ENCODE measurements around the gene OGG1. TPM values are rescaled to one million over a fixed set of nuclear protein-coding genes. Genes with fewer than 3 reads are reported as not detected.

OGG1 gene
- total RNA-seq, 1 donor from 2014 or later = 9.2 TPM

- peak; percentile 22 for TF ChIP-seq CTCF (IDR thresholded peaks at IDR 0.05; ENCODE audit: borderline replicate concordance)
- H3K36me3 ChIP-seq = peaks cover 91% of the 10 kb centered on the region
- intact Hi-C loops (cut with micrococcal nuclease) = no loop called here
- DNase-seq = no peak
- no peak overlapping the region for H3K4me3 ChIP-seq
- no peaks in the 10 kb centered on the region for H3K9me3 ChIP-seq (replicated peaks)
- peaks cover 25% of the 10 kb centered on the region for H3K4me1 ChIP-seq
- no peaks in the 10 kb centered on the region for H3K27me3 ChIP-seq (ENCODE audit: low read depth)
- H3K27ac ChIP-seq (replicated peaks) = no peak overlapping the region
These were observed 50.8 kb downstream of the OGG1 start for GRCh38 chr3:9800529-9800928.

GRCh38 chr3:9803494-9803893, 53.7 kb downstream of the OGG1 start:
- Histone ChIP-seq H3K27ac (replicated peaks) (peak overlapping the region; percentile 73), H3K9me3 (replicated peaks) (no peaks in the 10 kb centered on the region), H3K4me1 (peaks cover 15% of the 10 kb centered on the region), H3K36me3 (peaks cover 87% of the 10 kb centered on the region), H3K4me3 (no peak overlapping the region), H3K27me3 (ENCODE audit: low read depth) (no peaks in the 10 kb centered on the region)
- DNase-seq = no peak
- TF ChIP-seq CTCF (IDR thresholded peaks at IDR 0.05; ENCODE audit: borderline replicate concordance) = no peak
- intact Hi-C loops (cut with micrococcal nuclease) = no loop called here

GRCh38 chr3:9804996-9805395, 55.2 kb downstream of the OGG1 start:
- intact Hi-C loops (cut with micrococcal nuclease) = no loop called here
- H3K36me3 ChIP-seq = peaks cover 72% of the 10 kb centered on the region
- peaks cover 24% of the 10 kb centered on the region for H3K4me1 ChIP-seq

GRCh38 chr3:9806137-9806536, 56.4 kb downstream of the OGG1 start:
- Histone ChIP-seq H3K9me3 (replicated peaks) (no peaks in the 10 kb centered on the region), H3K36me3 (peaks cover 61% of the 10 kb centered on the region), H3K27me3 (ENCODE audit: low read depth) (no peaks in the 10 kb centered on the region), H3K27ac (replicated peaks) (no peak overlapping the region), H3K4me3 (no peak overlapping the region), H3K4me1 (peaks cover 35% of the 10 kb centered on the region)
- intact Hi-C loops (cut with micrococcal nuclease) = no loop called here
- DNase-seq = no peak
- no peak for TF ChIP-seq CTCF (IDR thresholded peaks at IDR 0.05; ENCODE audit: borderline replicate concordance)

More at GRCh38 chr3:9804996-9805395, 55.2 kb downstream of the OGG1 start:
- no peaks in the 10 kb centered on the region for H3K9me3 ChIP-seq (replicated peaks)
- H3K27ac ChIP-seq (replicated peaks) = no peak overlapping the region
- TF ChIP-seq CTCF (IDR thresholded peaks at IDR 0.05; ENCODE audit: borderline replicate concordance) = no peak
- H3K27me3 ChIP-seq (ENCODE audit: low read depth) = no peaks in the 10 kb centered on the region
- no peak overlapping the region for H3K4me3 ChIP-seq
- DNase-seq = no peak

Other genes with a start within 250 kb of the OGG1 start
- gene LHFPL4, start 196.1 kb upstream of the OGG1 start, total RNA-seq = not detected
- 42.3 TPM for gene MTMR14, start 100.4 kb upstream of the OGG1 start, total RNA-seq
- 0.16 TPM for gene CPNE9, start 46.1 kb upstream of the OGG1 start, total RNA-seq
- gene BRPF1, start 18.2 kb upstream of the OGG1 start, total RNA-seq = 9.4 TPM
- gene CAMK1, start 20.0 kb downstream of the OGG1 start, total RNA-seq = 12.3 TPM
- gene TADA3, start 42.5 kb downstream of the OGG1 start, total RNA-seq = 45.3 TPM
- gene ARPC4, start 43.1 kb downstream of the OGG1 start, total RNA-seq = 52.9 TPM
- gene TTLL3, start 60.3 kb downstream of the OGG1 start, total RNA-seq = 10.2 TPM
- gene RPUSD3, start 94.1 kb downstream of the OGG1 start, total RNA-seq = 35.7 TPM
- gene CIDEC, start 130.3 kb downstream of the OGG1 start, total RNA-seq = 0.36 TPM
- 17.5 TPM for gene JAGN1, start 140.7 kb downstream of the OGG1 start, total RNA-seq
- gene IL17RE, start 152.9 kb downstream of the OGG1 start, total RNA-seq = 0.58 TPM
- gene IL17RC, start 167.1 kb downstream of the OGG1 start, total RNA-seq = 35.0 TPM
- 72.3 TPM for gene CRELD1, start 183.9 kb downstream of the OGG1 start, total RNA-seq
- gene PRRT3, start 202.5 kb downstream of the OGG1 start, total RNA-seq = 0.47 TPM
- 84.7 TPM for gene EMC3, start 236.9 kb downstream of the OGG1 start, total RNA-seq